IPS-18a (cell line): Measurements from ENCODE around the gene ZFYVE28.
A peak's percentile ranks its signal among the peaks of the same experiment; 100 is the strongest.

ENCODE experiments used
- H3K27ac ChIP-seq: one replicate; pipeline ENCODE4 v1.5.1; 2013; ENCODE audit warnings: low read length
- H3K27me3 ChIP-seq: one replicate; pipeline ENCODE4 v1.6.1; 2013; ENCODE audit warnings: mild to moderate bottlenecking, low read length; ENCODE audit not compliant: control insufficient read depth, insufficient read depth
- H3K36me3 ChIP-seq: one replicate; pipeline ENCODE4 v1.6.1; 2013; ENCODE audit warnings: low read depth, low read length; ENCODE audit not compliant: control insufficient read depth
- H3K4me1 ChIP-seq: one replicate; pipeline ENCODE4 v1.6.1; 2013; ENCODE audit warnings: low read depth, low read length; ENCODE audit not compliant: control insufficient read depth
- H3K4me3 ChIP-seq: one replicate; pipeline ENCODE4 v1.5.1; 2013; ENCODE audit warnings: low read length
- H3K9ac ChIP-seq: one replicate; pipeline ENCODE4 v1.6.1; 2013; ENCODE audit warnings: mild to moderate bottlenecking, low read length, moderate library complexity
- H3K9me3 ChIP-seq: one replicate; pipeline ENCODE4 v1.6.1; 2013; ENCODE audit warnings: low read depth, low read length; ENCODE audit not compliant: control insufficient read depth

Gene ZFYVE28

DNA sequence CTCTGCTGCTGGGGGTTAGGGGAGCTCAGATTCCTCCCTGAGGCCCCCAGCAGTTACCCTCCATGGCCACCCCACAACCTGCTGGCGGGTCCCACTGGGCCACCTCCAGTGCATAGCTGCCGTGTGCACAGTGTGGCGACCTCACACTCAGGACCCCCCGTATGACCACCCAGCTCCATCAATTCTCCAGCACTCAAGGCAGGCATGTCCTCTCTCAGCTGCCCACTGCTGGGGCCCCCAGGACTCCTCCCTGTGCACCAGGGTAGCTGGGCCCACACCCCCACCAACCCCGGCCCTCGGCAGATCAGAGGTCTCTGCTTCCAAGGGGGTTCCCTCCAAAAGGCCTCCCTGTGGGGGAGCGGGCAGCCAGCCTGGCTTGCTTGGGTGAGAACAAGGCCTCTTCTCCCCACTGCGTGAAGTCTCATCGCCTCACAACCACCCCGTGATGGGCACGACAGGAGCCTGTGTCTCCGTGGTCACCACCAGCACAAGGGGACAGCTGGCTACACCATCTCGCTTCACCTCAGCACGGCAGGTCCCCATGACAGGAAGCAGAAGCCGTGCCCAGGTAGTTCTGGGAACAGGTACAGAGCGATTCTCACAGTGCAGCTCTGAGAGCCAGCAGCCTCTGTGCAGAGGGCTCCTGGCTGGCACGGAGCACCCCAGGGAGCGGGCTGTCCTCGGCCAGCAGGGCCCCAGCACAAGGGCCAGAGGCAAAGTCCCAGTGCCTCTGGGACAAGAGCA, 171.9 kb downstream of the ZFYVE28 start:
- no peaks in the 10 kb centered on the region for H3K4me1 ChIP-seq
- no peak overlapping the region for H3K27ac ChIP-seq
- no peaks in the 10 kb centered on the region for H3K36me3 ChIP-seq
- H3K4me3 ChIP-seq = no peak overlapping the region
- no peaks in the 10 kb centered on the region for H3K9me3 ChIP-seq
- no peak overlapping the region for H3K9ac ChIP-seq
- no peaks in the 10 kb centered on the region for H3K27me3 ChIP-seq

DNA sequence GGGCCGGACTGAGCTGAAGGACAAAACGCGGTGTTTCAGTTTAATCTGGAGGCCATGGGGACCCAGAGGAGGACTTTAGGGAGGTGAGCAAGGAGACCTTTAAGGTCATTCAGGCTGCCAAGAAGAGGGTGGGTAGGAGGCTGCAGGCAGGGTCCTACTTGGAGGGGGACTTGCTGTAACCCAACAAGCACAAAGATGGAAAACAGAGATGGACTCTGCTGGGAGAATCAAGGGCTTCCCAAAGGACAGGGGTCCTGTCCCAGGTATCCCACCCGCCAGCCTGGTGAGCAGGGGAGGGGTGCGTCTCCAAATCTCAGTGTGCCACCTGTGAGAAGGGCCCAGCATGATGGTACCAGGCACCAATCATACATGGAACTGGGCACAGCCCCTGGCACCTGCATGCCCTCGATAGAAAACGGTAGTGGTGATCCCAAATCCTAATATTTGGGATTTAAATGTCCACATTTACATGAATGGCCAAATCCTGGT, 172.6 kb downstream of the ZFYVE28 start:
- Histone ChIP-seq H3K27me3 (no peaks in the 10 kb centered on the region), H3K9me3 (no peaks in the 10 kb centered on the region), H3K4me1 (no peaks in the 10 kb centered on the region), H3K9ac (no peak overlapping the region), H3K4me3 (no peak overlapping the region), H3K36me3 (no peaks in the 10 kb centered on the region), H3K27ac (no peak overlapping the region)

DNA sequence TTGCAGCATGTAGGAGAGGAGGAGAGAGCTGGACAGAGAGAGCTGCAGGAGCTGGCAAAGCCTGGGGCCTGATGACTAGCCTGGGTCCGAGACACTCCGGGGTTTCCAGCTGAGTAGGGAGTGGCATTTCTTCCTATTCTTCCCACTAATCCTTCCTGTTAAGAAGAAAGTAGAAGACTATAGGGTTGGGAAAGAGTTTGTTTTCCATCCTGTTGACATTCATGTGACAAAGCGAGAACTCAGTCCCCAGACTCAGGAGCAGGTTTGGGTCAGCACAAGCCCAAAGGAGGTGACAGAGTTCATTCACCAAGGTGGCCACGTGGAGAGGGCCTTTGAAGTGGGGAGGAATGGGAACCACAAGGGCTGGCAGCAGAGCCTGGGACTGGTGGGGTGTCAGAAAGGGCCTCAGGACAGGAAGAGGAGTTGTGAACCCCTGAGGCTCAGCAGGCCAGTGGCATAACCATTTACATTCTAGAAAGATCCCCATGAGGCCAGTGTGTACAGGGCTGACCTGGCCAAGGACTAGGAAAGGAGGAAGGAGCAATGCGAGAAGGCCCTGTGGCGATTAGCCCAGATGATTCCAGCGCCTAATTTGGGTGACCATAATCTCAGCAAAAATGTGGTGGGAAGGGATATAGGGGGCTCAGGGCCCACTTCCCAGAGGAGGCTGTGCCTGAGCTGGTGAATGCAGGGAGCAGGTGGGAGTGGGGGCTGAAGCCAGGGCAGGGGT, 173.2 kb downstream of the ZFYVE28 start:
- Histone ChIP-seq H3K4me1 (peaks cover under 1% of the 10 kb centered on the region), H3K27ac (no peak overlapping the region)

DNA sequence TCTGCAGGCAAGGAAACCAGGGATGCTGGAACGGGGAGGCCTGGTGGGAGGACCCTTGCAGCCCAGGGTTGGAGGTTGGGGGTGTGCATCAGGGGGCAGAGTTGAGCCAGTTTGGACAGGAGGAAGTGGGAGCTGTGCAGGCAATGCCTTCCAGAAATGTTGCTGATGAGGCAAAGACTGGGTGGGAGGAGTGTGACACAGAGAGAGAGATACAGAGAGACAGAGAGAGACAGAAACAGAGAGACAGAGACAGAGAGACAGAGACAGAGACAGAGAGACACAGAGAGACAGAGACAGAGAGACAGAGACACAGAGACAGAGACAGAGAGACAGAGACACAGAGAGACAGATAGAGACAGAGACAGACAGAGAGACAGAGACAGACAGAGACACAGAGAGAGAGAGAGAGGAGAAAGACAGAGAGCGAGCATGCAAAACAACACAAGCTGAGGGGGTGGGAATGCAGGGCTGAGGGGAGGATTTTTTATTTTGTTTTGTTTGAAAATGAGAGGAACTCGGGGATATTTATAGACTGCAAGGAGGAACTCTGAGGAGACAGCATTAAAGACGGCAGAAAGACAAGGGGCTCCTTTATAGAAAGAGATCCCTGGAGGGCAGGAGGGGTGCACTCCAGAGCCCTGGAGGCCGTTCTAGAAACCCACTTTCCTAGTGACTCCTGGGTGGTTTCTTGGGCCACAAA, 174.6 kb downstream of the ZFYVE28 start:
- peaks cover 11% of the 10 kb centered on the region for H3K4me1 ChIP-seq

More for the DNA sequence above, 173.2 kb downstream of the ZFYVE28 start:
- H3K9me3 ChIP-seq = no peaks in the 10 kb centered on the region
- no peak overlapping the region for H3K9ac ChIP-seq
- no peaks in the 10 kb centered on the region for H3K36me3 ChIP-seq
- H3K4me3 ChIP-seq = no peak overlapping the region
- no peaks in the 10 kb centered on the region for H3K27me3 ChIP-seq

DNA sequence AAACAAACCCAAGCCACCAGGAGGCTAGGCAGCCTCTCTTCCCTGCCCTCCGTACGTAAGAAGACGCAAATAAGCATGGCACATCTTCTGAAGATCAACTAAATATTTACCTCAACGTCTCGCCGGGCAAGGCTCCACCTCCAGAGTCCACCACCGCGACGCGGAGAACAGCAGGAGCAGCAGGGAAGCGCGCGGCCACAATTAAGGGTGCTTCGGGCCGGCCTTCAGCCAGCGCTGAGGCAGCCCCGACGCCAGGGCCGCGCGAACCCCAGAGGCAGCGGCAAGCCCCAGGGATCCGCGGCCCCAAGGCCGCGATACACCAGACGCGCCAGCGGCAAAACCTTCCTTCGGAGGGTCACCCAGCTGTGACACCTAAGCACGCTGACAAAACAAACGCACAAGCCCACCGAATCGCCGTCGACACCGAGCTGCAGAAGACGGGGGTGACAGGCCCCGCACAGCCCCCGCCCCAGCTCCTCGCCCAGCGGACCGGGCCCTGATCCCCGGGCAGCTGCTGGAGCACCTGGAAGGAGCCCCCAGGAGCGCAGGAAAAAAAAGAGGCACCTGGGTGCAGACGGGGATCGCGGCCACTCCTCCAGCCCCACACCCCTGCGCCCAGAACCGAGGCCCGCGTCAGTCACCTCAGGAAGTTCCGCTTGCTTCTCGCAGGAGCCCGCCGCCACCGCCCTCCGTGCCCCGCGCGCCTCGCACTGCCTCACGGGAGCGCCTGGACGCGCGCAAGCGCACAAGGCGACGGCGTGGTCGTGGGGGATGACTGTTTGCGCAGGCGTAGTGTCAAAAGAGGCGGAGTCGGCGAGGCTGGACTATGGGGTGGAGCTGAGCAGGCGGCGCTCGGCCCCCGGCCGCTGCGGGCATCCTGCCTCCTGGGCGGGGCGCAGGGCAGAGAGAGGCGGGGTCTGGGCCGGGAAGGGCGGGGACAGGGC, 176.8 kb downstream of the ZFYVE28 start, which contains the start of the genes HAUS3 and POLN:
TSS of gene HAUS3 (minus strand) at position 712 of the 944 bp plus-strand sequence. CDS start 1,175 bp downstream, outside the sequence.
TSS of gene POLN (minus strand) at position 712 of the 944 bp plus-strand sequence. CDS start 12,890 bp downstream, outside the sequence.
- H3K27ac ChIP-seq = no peak within 1 kb of the TSS
- H3K9ac ChIP-seq = peak within 1 kb of the TSS; percentile 69
- H3K36me3 ChIP-seq = peaks cover 20% of the 10 kb centered on the region
- peak within 1 kb of the TSS; percentile 64 for H3K4me3 ChIP-seq
- H3K9me3 ChIP-seq = no peaks in the 10 kb centered on the region
- H3K4me1 ChIP-seq = peaks cover 11% of the 10 kb centered on the region
- H3K27me3 ChIP-seq = no peaks in the 10 kb centered on the region

More for the DNA sequence above, 174.6 kb downstream of the ZFYVE28 start:
- H3K9ac ChIP-seq = no peak overlapping the region
- H3K4me3 ChIP-seq = no peak overlapping the region
- H3K36me3 ChIP-seq = peaks cover 6% of the 10 kb centered on the region
- H3K27me3 ChIP-seq = no peaks in the 10 kb centered on the region
- no peaks in the 10 kb centered on the region for H3K9me3 ChIP-seq
- no peak overlapping the region for H3K27ac ChIP-seq

DNA sequence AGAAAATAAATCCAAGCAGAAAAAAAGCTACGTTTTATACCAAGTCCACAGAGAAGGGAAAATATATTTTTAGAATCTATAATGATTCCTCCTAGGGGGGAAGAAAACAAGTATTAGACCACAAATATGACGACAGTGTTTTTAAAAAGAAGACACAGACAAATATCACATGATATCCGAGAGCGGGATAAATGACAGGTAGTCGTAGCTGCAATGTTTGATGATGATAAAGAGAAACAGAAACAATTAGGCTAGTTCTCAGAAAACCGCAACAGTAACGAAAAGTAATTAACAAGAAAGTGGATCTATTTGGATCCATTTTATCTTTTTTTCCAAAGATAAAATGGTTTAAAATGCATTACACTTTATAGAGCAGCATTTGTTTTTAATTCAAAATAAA, 177.4 kb downstream of the ZFYVE28 start:
- Histone ChIP-seq H3K4me3 (peak overlapping the region; percentile 64), H3K27ac (no peak overlapping the region), H3K4me1 (peaks cover 11% of the 10 kb centered on the region), H3K36me3 (peaks cover 22% of the 10 kb centered on the region), H3K9me3 (no peaks in the 10 kb centered on the region), H3K9ac (peak overlapping the region; percentile 69), H3K27me3 (no peaks in the 10 kb centered on the region)

DNA sequence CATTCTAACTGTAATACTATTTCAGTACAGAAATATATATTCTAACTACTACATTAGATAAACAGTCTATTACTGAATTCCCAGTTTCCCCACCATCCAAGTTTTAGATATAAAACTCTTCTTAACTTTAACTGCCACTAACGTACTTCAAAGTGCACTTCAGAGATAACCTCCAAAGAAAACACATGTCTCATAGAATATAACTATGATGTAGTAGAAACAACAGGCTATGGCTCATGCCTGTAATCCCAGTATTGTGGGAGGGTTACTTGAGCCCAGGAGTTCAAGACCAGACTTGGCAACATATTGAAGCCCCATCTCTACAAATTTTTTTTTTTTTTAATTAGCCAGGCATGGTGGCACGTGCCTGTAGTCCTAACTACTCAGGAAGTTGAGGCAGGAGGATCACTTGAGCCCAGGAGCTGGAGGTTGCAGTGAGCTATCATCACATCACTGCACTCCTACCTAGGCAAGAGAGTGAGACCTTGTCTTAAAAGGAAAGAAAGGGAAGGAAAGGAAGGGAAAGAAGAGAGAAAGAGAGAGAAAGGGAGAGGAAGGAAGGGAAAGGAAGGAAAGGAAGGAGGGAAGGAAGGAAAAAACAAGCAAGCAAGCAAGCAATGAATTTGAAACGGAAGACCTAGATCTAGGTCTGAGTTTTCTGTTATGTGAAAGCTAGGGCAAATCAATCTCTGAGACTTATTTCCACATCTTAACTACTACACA, 181.3 kb downstream of the ZFYVE28 start:
- peaks cover 44% of the 10 kb centered on the region for H3K36me3 ChIP-seq
- H3K4me1 ChIP-seq = peaks cover 11% of the 10 kb centered on the region
- no peaks in the 10 kb centered on the region for H3K27me3 ChIP-seq
- H3K9ac ChIP-seq = no peak overlapping the region
- H3K27ac ChIP-seq = no peak overlapping the region
- H3K9me3 ChIP-seq = no peaks in the 10 kb centered on the region
- H3K4me3 ChIP-seq = no peak overlapping the region

DNA sequence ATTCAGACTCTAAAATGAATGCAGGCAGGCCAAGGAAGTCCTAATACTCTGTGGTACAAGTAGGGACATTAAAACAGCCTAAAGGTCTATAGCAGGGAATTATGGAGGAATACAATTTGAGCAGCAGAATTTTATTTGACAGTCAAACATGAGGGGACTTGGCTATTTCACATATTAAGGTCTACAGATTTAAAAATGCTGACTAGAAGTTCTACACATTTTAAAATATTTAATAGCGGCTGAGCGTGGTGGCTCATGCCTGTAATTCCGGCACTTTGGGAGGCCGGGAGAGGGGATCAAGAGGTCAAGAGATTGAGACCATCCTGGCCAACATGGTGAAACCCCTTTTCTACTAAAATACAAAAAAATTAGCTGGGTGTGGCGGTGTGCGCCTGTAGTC, 187.4 kb downstream of the ZFYVE28 start:
- no peaks in the 10 kb centered on the region for H3K9me3 ChIP-seq
- no peak overlapping the region for H3K9ac ChIP-seq
- no peaks in the 10 kb centered on the region for H3K27me3 ChIP-seq
- H3K4me1 ChIP-seq = no peaks in the 10 kb centered on the region
- H3K36me3 ChIP-seq = peaks cover 28% of the 10 kb centered on the region
- no peak overlapping the region for H3K4me3 ChIP-seq
- no peak overlapping the region for H3K27ac ChIP-seq

DNA sequence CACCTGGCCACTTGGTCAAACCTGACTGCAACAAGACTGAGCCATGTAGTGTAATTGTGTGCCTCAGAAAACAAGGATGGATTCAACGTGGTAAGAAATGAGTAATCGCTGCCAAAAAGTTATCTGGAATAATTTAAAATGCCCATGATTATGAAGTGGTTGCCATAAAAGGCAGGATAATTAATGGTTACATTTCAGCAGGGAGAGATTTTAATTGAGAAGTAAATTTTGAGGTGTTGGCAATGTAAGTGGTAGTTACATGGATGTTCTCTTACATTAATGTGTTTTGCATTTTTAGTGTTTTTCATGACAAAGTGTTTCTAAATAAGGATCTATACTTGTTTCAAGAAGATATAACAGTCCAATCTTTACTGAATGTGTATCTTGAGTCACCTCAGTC, 192.2 kb downstream of the ZFYVE28 start:
- no peak overlapping the region for H3K4me3 ChIP-seq
- H3K9me3 ChIP-seq = no peaks in the 10 kb centered on the region
- no peaks in the 10 kb centered on the region for H3K27me3 ChIP-seq
- no peak overlapping the region for H3K27ac ChIP-seq
- no peak overlapping the region for H3K9ac ChIP-seq
- H3K36me3 ChIP-seq = peaks cover 6% of the 10 kb centered on the region
- H3K4me1 ChIP-seq = peaks cover 19% of the 10 kb centered on the region

DNA sequence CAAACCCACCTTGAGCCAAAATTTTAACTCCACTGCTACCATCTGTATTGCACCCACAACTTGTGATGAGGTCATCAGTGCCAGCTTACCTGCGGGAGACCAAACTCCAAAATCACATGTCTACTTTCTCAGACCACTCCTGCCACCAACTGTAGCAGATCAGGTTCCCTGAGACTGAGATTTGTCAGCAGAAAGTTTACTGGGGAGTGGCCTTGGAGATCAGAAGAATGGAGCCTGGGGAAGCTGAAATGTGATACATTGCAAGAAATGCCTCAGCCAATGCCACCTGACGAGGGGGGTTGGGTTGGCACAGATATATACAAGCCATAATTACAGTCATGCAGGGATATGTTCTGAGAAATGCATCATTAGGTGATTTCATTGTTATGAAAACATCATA, 195.6 kb downstream of the ZFYVE28 start:
- Histone ChIP-seq H3K36me3 (no peaks in the 10 kb centered on the region), H3K4me3 (no peak overlapping the region), H3K9me3 (no peaks in the 10 kb centered on the region), H3K27ac (no peak overlapping the region), H3K4me1 (peaks cover 28% of the 10 kb centered on the region), H3K9ac (no peak overlapping the region), H3K27me3 (no peaks in the 10 kb centered on the region)
